Thyroid gland (tissue), 4 donors: ENCODE data around the gene GLYATL2.

Experiments used
- CTCF ChIP-seq, 6 experiments: fragments of 200-600 bp in 3 of 6; fragments of 450-650 bp in 3 of 6; sonication (generic) in 3 of 6; IDR thresholded peaks; one replicate each; pipeline ENCODE4 v1.5.1; 2016 to 2019; ENCODE audit warnings: antibody characterized with exemption in 6 of 6, mild to moderate bottlenecking in 2 of 6, inconsistent platforms in 1 of 6, moderate library complexity in 1 of 6
- POLR2A ChIP-seq, 2 donors: fragments of 450-650 bp; IDR thresholded peaks; one replicate each; pipeline ENCODE4 v1.6.1; 2017; ENCODE audit warnings: antibody characterized with exemption in 2 of 2, mild to moderate bottlenecking in 2 of 2, moderate library complexity in 1 of 2

GRCh38 chr11:58832056-58832645 is 12.4 kb downstream of the GLYATL2 start:
- no peak for TF ChIP-seq CTCF (IDR thresholded peaks at IDR 0.05)
- no peak for TF ChIP-seq POLR2A (IDR thresholded peaks at IDR 0.05)
